Thoracic aorta (tissue), 2 donors: Measurements from ENCODE around the gene INPPL1. TPM values are rescaled to one million over a fixed set of nuclear protein-coding genes. Genes with fewer than 3 reads are reported as not detected.

ENCODE experiments used
- ATAC-seq: fragments of 150-250 bp; one replicate; pipeline ENCODE4 v1.8.0; 2017; ENCODE audit warnings: low read depth; ENCODE audit not compliant: insufficient number of reproducible peaks, low FRiP score
- DNase-seq: peaks from one replicate; pipeline ENCODE4 v3.0.0-alpha.2; 2020; ENCODE audit warnings: low spot score
- H3K27ac ChIP-seq, 2 donors: fragments of 200-600 bp; sonication (generic); 1 replicate in 1 of 2; 2 replicates in 1 of 2; pipeline ENCODE4 v1.5.1; 2016; ENCODE audit warnings: mild to moderate bottlenecking in 2 of 2, moderate library complexity in 2 of 2
- H3K27me3 ChIP-seq: fragments of 200-600 bp; sonication (generic); replicated peaks from 2 replicates; pipeline ENCODE4 v1.6.0; 2016; ENCODE audit warnings: mild to moderate bottlenecking; ENCODE audit not compliant: insufficient read depth
- H3K36me3 ChIP-seq: fragments of 200-600 bp; sonication (generic); one replicate; pipeline ENCODE4 v1.5.1; 2016
- H3K4me1 ChIP-seq, 2 donors: fragments of 200-600 bp; sonication (generic); 1 replicate in 1 of 2; 2 replicates in 1 of 2; pipeline versions ENCODE4 v1.5.1 to v1.6.0; 2016; ENCODE audit warnings: low read depth in 2 of 2, mild to moderate bottlenecking in 1 of 2; ENCODE audit not compliant: control insufficient read depth in 1 of 2
- H3K4me3 ChIP-seq: fragments of 200-600 bp; sonication (generic); 2 replicates; pipeline ENCODE4 v1.5.1; 2016; ENCODE audit warnings: mild to moderate bottlenecking
- H3K9me3 ChIP-seq: fragments of 200-600 bp; sonication (generic); 2 replicates; pipeline ENCODE4 v1.5.1; 2016
- CTCF ChIP-seq: fragments of 200-600 bp; sonication (generic); IDR thresholded peaks from one replicate; pipeline ENCODE4 v1.5.1; 2019; ENCODE audit warnings: antibody characterized with exemption
- total RNA-seq, 2 donors: library from RNA; depleted of rRNA; stranded (reverse); fragments of >200 nt; gene quantifications; one replicate each; pipeline versions ENCODE4 v1.1.0 to v1.2.3, GENCODE V29; 2016

The INPPL1 gene
- total RNA-seq, 2 donors from 2014 or later = 108 to 113 TPM

- no peak for TF ChIP-seq CTCF
- ATAC-seq = no peak
- peaks cover 6% of the 10 kb centered on the region for H3K9me3 ChIP-seq
- H3K27me3 ChIP-seq = no peaks in the 10 kb centered on the region
- no peaks in the 10 kb centered on the region for H3K36me3 ChIP-seq
- no peak for DNase-seq
- no peak overlapping the region for H3K4me3 ChIP-seq
- H3K27ac ChIP-seq = no peak overlapping the region
- H3K4me1 ChIP-seq = peaks cover 0 to 3% of the 10 kb centered on the region in 2 donors
Measured at GRCh38 chr11:72209101-72209500, 15.5 kb upstream of the INPPL1 start.

- no peak for ATAC-seq
- no peak for TF ChIP-seq CTCF
- DNase-seq = no peak
- Histone ChIP-seq H3K27ac (peak within 1 kb of the TSS in 1 of 2 donors; percentile 15), H3K9me3 (no peaks in the 10 kb centered on the region), H3K4me1 (no peaks in the 10 kb centered on the region), H3K27me3 (no peaks in the 10 kb centered on the region), H3K4me3 (peak within 1 kb of the TSS; percentile 45), H3K36me3 (no peaks in the 10 kb centered on the region)
Measured at GRCh38 chr11:72216638-72217037, 7.9 kb upstream of the INPPL1 start, which contains the start of gene FOLR2. TSS of gene FOLR2 (plus strand) at chr11:72216794. CDS start at chr11:72218585, 1,791 bp downstream.

GRCh38 chr11:72217841-72218240 is 6.7 kb upstream of the INPPL1 start:
- Histone ChIP-seq H3K36me3 (no peaks in the 10 kb centered on the region), H3K27ac (peak overlapping the region in 1 of 2 donors; percentile 15), H3K27me3 (no peaks in the 10 kb centered on the region), H3K9me3 (no peaks in the 10 kb centered on the region), H3K4me1 (peaks cover 0 to 11% of the 10 kb centered on the region in 2 donors), H3K4me3 (peak overlapping the region; percentile 45)
- no peak for DNase-seq
- no peak for TF ChIP-seq CTCF
- ATAC-seq = no peak

- peak overlapping the region; percentile 14 for H3K4me3 ChIP-seq
- DNase-seq (no peak), ATAC-seq (no peak)
- H3K9me3 ChIP-seq = no peaks in the 10 kb centered on the region
- no peaks in the 10 kb centered on the region for H3K27me3 ChIP-seq
- peaks cover 0 to 12% of the 10 kb centered on the region in 2 donors for H3K4me1 ChIP-seq
- H3K27ac ChIP-seq = no peak overlapping the region
- no peak for TF ChIP-seq CTCF
- H3K36me3 ChIP-seq = no peaks in the 10 kb centered on the region
Measured at GRCh38 chr11:72218251-72218745, 6.3 kb upstream of the INPPL1 start.

- Histone ChIP-seq H3K4me1 (peaks cover 2 to 20% of the 10 kb centered on the region in 2 donors), H3K27me3 (no peaks in the 10 kb centered on the region), H3K4me3 (no peak overlapping the region), H3K36me3 (no peaks in the 10 kb centered on the region), H3K27ac (no peak overlapping the region), H3K9me3 (no peaks in the 10 kb centered on the region)
- no peak for TF ChIP-seq CTCF
- DNase-seq (no peak), ATAC-seq (no peak)
Measured at GRCh38 chr11:72220696-72221363, 3.7 kb upstream of the INPPL1 start.
